ENCODE data around the gene MYH13. TPM values are rescaled to one million over a fixed set of nuclear protein-coding genes. Genes with fewer than 3 reads are reported as not detected.

Gene MYH13
- polyA plus RNA-seq, 1 of the 3 experiments (the other 2 are of a cell fraction): not detected

DNA sequence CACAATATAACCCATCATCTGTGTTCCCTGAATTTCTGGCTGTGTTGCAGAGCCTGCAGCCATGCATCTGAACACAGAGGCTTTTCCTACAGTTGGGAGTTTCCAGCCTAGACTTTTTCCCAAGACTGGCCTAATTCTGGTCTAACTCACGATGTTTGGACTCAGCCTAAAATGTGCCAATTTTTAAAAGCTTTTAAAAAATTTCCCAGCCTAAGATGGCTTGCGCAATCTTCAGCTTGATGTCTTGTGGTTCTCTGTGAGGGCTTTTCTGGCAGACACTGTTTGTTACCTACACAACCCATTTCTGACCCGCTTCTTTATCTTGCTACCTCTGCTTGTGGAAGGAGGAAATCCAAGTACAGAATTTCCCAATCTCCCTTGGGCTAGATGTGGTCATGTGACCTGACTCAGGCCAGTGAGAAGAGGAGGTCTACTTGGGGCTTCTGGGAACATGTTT lies 101.7 kb downstream of the MYH13 start (continued):
- TF ChIP-seq, protein P1, sequence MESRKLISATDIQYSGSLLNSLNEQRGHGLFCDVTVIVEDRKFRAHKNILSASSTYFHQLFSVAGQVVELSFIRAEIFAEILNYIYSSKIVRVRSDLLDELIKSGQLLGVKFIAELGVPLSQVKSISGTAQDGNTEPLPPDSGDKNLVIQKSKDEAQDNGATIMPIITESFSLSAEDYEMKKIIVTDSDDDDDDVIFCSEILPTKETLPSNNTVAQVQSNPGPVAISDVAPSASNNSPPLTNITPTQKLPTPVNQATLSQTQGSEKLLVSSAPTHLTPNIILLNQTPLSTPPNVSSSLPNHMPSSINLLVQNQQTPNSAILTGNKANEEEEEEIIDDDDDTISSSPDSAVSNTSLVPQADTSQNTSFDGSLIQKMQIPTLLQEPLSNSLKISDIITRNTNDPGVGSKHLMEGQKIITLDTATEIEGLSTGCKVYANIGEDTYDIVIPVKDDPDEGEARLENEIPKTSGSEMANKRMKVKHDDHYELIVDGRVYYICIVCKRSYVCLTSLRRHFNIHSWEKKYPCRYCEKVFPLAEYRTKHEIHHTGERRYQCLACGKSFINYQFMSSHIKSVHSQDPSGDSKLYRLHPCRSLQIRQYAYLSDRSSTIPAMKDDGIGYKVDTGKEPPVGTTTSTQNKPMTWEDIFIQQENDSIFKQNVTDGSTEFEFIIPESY (IDR thresholded peaks at IDR 0.05; ENCODE audit: borderline replicate concordance, low read depth): no peak
- TF ChIP-seq, protein P2, sequence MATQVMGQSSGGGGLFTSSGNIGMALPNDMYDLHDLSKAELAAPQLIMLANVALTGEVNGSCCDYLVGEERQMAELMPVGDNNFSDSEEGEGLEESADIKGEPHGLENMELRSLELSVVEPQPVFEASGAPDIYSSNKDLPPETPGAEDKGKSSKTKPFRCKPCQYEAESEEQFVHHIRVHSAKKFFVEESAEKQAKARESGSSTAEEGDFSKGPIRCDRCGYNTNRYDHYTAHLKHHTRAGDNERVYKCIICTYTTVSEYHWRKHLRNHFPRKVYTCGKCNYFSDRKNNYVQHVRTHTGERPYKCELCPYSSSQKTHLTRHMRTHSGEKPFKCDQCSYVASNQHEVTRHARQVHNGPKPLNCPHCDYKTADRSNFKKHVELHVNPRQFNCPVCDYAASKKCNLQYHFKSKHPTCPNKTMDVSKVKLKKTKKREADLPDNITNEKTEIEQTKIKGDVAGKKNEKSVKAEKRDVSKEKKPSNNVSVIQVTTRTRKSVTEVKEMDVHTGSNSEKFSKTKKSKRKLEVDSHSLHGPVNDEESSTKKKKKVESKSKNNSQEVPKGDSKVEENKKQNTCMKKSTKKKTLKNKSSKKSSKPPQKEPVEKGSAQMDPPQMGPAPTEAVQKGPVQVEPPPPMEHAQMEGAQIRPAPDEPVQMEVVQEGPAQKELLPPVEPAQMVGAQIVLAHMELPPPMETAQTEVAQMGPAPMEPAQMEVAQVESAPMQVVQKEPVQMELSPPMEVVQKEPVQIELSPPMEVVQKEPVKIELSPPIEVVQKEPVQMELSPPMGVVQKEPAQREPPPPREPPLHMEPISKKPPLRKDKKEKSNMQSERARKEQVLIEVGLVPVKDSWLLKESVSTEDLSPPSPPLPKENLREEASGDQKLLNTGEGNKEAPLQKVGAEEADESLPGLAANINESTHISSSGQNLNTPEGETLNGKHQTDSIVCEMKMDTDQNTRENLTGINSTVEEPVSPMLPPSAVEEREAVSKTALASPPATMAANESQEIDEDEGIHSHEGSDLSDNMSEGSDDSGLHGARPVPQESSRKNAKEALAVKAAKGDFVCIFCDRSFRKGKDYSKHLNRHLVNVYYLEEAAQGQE (IDR thresholded peaks at IDR 0.05; ENCODE audit: low read depth, low read length): no peak

DNA sequence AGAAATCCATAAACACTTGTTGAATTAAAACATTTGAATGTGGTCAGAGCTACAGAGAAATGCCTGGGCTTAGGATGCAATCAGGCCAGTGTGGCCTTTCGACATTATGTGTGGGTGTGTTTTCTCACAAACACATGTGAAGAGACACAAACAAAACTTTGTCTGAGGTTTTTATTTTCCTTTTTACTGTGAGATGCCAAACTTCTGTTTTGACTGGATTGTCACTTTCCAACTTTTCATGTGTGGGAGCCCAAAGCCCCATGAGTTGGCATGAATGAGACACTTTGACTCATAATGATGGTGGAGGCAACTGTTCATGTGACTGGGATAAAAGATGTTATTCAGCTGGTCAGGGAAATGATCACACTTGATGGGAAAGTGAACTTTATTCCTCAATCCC lies 102.5 kb downstream of the MYH13 start:
- Histone ChIP-seq H3K9me2 (no peaks in the 10 kb centered on the region), H2AFZ (ENCODE audit: low read depth) (no peak overlapping the region), H3F3A (replicated peaks; ENCODE audit: insufficient read depth) (no peaks in the 10 kb centered on the region), H3K4me2 (no peak overlapping the region), H3K79me2 (ENCODE audit: insufficient read depth) (no peaks in the 10 kb centered on the region), H3K9me3 (no peaks in the 10 kb centered on the region), H3K27me3 (ENCODE audit: insufficient read depth) (peaks cover 5% of the 10 kb centered on the region; the same call in 1 of the 2 replicates), H3K27ac (ENCODE audit: low read depth in 2 of 2, low read length in 1 of 2) (no peak overlapping the region), H3K9ac (no peak overlapping the region), H3K4me3 (ENCODE audit: low read depth in 2 of 2, low read length in 1 of 2) (no peak overlapping the region), H4K20me1 (ENCODE audit: insufficient read depth) (no peaks in the 10 kb centered on the region), H3K36me3 (replicated peaks in 1 of 2; ENCODE audit: control insufficient read depth in 1 of 2, insufficient read depth in 2 of 2, low read length in 1 of 2) (no peaks in the 10 kb centered on the region), H3K4me1 (ENCODE audit: control insufficient read depth in 1 of 2, insufficient read depth in 2 of 2, low read depth in 1 of 2, low read length in 1 of 2) (no peaks in the 10 kb centered on the region)
- CTCF ChIA-PET: interaction anchor here (0.6 kb wide), 1 partner anchor 15 kb away, joined by 3 read pairs; no protein-coding TSS in a partner anchor
- POLR2A ChIA-PET: no interaction called here
- no peak for DNase-seq
- WGBS (ENCODE audit: low lambda C conversion rate): 13% methylated on average over 1 of the region's 1 CpG
- TF ChIP-seq RCOR1 (IDR thresholded peaks at IDR 0.05; ENCODE audit: low read length) (no peak), FOXM1 (IDR thresholded peaks at IDR 0.05; ENCODE audit: low read depth) (no peak), SMC3 (IDR thresholded peaks at IDR 0.05; ENCODE audit: low read depth, low read length) (no peak), TEAD4 (IDR thresholded peaks at IDR 0.05; ENCODE audit: borderline replicate concordance, insufficient read depth) (no peak), FOXJ3 (CRISPR knock-in tag; IDR thresholded peaks at IDR 0.05) (no peak), RAD21 (IDR thresholded peaks at IDR 0.05; ENCODE audit: low read length) (no peak), EP300 (IDR thresholded peaks at IDR 0.05; ENCODE audit: borderline replicate concordance in 1 of 2, low read depth in 1 of 2, low read length in 1 of 2) (no peak), FOSL2 (IDR thresholded peaks at IDR 0.05; ENCODE audit: borderline replicate concordance, low read depth) (no peak), CHD2 (IDR thresholded peaks at IDR 0.05; ENCODE audit: low read length, partially characterized antibody) (no peak), NRF1 (IDR thresholded peaks at IDR 0.05; ENCODE audit: low read depth, low read length) (no peak), GABPA (IDR thresholded peaks at IDR 0.05; ENCODE audit: low read depth) (no peak), POLR2AphosphoS5 (IDR thresholded peaks at IDR 0.05; ENCODE audit: low read depth, low read length) (no peak), GATA2 (CRISPR knock-in tag; IDR thresholded peaks at IDR 0.05) (no peak)
- TF ChIP-seq, protein P3, sequence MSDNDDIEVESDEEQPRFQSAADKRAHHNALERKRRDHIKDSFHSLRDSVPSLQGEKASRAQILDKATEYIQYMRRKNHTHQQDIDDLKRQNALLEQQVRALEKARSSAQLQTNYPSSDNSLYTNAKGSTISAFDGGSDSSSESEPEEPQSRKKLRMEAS (IDR thresholded peaks at IDR 0.05; ENCODE audit: low read depth): no peak
- TF ChIP-seq, protein P4, sequence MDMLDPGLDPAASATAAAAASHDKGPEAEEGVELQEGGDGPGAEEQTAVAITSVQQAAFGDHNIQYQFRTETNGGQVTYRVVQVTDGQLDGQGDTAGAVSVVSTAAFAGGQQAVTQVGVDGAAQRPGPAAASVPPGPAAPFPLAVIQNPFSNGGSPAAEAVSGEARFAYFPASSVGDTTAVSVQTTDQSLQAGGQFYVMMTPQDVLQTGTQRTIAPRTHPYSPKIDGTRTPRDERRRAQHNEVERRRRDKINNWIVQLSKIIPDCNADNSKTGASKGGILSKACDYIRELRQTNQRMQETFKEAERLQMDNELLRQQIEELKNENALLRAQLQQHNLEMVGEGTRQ (IDR thresholded peaks at IDR 0.05; ENCODE audit: borderline replicate concordance, low read depth, low read length): no peak

Data from SK-N-SH (cell line).